Measurements from ENCODE around the gene VWA3B. TPM values are rescaled to one million over a fixed set of nuclear protein-coding genes. Genes with fewer than 3 reads are reported as not detected.

Gene VWA3B
- polyA plus RNA-seq, 2 of the 4 experiments (the other 2 are of a cell fraction): not detected

DNA sequence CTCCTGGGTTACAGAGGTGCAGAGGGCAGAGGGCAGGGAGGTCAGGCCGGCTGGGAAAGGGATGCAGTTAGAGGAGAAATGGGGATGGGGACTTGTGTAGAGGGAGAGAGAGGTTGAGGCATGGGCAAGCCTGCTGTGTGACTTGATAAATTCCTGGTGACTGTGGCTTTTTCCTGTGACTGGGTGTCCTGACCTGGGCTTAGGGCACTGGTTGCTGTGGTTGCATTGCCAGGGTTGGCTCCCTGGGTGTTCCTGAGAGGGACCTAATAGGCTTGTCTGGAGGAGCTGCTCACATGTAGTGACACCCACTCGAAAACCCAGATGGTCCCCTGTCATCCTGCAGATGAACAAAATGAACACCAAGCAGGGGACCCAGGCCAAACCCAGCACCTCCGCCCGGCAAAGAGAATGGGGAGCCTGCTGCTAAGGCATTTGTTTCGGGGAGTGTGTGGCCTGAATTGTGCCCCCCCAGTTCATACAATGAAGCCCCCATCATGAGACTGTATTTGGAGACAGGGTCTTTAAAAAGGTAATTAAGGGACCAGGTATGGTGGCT is 78.6 kb downstream of the VWA3B start:
- no peak overlapping the region for H3K4me2 ChIP-seq
- H3K9me3 ChIP-seq: no peaks in the 10 kb centered on the region
- no peak overlapping the region for H3K27ac ChIP-seq
- H3K4me1 ChIP-seq: no peaks in the 10 kb centered on the region
- CTCF ChIA-PET: no interaction called here
- TF ChIP-seq, protein P1, sequence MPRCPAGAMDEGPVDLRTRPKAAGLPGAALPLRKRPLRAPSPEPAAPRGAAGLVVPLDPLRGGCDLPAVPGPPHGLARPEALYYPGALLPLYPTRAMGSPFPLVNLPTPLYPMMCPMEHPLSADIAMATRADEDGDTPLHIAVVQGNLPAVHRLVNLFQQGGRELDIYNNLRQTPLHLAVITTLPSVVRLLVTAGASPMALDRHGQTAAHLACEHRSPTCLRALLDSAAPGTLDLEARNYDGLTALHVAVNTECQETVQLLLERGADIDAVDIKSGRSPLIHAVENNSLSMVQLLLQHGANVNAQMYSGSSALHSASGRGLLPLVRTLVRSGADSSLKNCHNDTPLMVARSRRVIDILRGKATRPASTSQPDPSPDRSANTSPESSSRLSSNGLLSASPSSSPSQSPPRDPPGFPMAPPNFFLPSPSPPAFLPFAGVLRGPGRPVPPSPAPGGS (IDR thresholded peaks at IDR 0.05): no peak
- WGBS (ENCODE audit: missing lambda C conversion rate): 43% methylated on average over 5 of the region's 5 CpGs
- no peak overlapping the region for H3K4me3 ChIP-seq
- DNase-seq (ENCODE audit: low read depth in 1 of 2, low spot score in 1 of 2) (no peak), FAIRE-seq (no peak), ATAC-seq (no peak)
- POLR2A ChIA-PET: no interaction called here

DNA sequence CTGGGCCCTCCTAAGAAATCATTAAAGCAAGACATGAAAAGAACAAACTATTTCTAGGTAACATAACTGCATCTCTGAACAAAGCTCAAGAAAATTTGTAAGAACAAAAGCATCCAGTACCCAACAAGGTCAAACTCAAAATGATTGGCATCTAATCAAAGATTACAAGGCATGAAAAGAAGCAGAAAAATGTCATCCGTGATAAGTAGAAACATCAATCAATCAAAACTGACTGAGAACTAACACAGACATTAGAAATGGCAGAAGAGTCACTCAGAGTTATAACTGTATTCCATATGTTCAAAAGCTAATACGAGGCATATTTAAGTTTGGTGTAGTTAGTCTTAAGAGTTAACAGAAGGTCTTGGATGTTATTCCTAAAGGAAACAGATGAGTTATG is 80.9 kb downstream of the VWA3B start:
- DNase-seq (ENCODE audit: low read depth in 1 of 2, low spot score in 1 of 2) (no peak), ATAC-seq (no peak), FAIRE-seq (peak; percentile 13)
- no peak overlapping the region for H3K4me2 ChIP-seq
- H3K27ac ChIP-seq: no peak overlapping the region
- TF ChIP-seq PHF8 (IDR thresholded peaks at IDR 0.05; ENCODE audit: borderline replicate concordance, low read depth) (no peak), HDAC2 (IDR thresholded peaks at IDR 0.05) (no peak), MAZ (IDR thresholded peaks at IDR 0.05; ENCODE audit: borderline replicate concordance, low read depth, low read length) (no peak), FOSB (CRISPR knock-in tag; IDR thresholded peaks at IDR 0.05) (no peak), RCOR1 (IDR thresholded peaks at IDR 0.05; ENCODE audit: low read depth, low read length) (no peak), RAD21 (conservative IDR thresholded peaks at IDR 0.05 in 1 of 2, IDR thresholded peaks at IDR 0.05 in 1 of 2) (no peak), MAFK (IDR thresholded peaks at IDR 0.05; ENCODE audit: partially characterized antibody) (no peak), TFCP2L1 (CRISPR knock-in tag; IDR thresholded peaks at IDR 0.05) (no peak), CHD2 (IDR thresholded peaks at IDR 0.05; ENCODE audit: low read length, partially characterized antibody) (no peak), CEBPB (IDR thresholded peaks at IDR 0.05) (no peak)
- TF ChIP-seq, protein P1 (IDR thresholded peaks at IDR 0.05): no peak
- TF ChIP-seq, protein P2, sequence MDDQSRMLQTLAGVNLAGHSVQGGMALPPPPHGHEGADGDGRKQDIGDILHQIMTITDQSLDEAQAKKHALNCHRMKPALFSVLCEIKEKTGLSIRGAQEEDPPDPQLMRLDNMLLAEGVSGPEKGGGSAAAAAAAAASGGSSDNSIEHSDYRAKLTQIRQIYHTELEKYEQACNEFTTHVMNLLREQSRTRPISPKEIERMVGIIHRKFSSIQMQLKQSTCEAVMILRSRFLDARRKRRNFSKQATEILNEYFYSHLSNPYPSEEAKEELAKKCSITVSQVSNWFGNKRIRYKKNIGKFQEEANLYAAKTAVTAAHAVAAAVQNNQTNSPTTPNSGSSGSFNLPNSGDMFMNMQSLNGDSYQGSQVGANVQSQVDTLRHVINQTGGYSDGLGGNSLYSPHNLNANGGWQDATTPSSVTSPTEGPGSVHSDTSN (IDR thresholded peaks at IDR 0.05): no peak
- TF ChIP-seq, protein P3, sequence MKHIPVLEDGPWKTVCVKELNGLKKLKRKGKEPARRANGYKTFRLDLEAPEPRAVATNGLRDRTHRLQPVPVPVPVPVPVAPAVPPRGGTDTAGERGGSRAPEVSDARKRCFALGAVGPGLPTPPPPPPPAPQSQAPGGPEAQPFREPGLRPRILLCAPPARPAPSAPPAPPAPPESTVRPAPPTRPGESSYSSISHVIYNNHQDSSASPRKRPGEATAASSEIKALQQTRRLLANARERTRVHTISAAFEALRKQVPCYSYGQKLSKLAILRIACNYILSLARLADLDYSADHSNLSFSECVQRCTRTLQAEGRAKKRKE (CRISPR knock-in tag; IDR thresholded peaks at IDR 0.05; ENCODE audit: low read depth): no peak
- TF ChIP-seq, protein P4, sequence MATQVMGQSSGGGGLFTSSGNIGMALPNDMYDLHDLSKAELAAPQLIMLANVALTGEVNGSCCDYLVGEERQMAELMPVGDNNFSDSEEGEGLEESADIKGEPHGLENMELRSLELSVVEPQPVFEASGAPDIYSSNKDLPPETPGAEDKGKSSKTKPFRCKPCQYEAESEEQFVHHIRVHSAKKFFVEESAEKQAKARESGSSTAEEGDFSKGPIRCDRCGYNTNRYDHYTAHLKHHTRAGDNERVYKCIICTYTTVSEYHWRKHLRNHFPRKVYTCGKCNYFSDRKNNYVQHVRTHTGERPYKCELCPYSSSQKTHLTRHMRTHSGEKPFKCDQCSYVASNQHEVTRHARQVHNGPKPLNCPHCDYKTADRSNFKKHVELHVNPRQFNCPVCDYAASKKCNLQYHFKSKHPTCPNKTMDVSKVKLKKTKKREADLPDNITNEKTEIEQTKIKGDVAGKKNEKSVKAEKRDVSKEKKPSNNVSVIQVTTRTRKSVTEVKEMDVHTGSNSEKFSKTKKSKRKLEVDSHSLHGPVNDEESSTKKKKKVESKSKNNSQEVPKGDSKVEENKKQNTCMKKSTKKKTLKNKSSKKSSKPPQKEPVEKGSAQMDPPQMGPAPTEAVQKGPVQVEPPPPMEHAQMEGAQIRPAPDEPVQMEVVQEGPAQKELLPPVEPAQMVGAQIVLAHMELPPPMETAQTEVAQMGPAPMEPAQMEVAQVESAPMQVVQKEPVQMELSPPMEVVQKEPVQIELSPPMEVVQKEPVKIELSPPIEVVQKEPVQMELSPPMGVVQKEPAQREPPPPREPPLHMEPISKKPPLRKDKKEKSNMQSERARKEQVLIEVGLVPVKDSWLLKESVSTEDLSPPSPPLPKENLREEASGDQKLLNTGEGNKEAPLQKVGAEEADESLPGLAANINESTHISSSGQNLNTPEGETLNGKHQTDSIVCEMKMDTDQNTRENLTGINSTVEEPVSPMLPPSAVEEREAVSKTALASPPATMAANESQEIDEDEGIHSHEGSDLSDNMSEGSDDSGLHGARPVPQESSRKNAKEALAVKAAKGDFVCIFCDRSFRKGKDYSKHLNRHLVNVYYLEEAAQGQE (IDR thresholded peaks at IDR 0.05): no peak
- no peak overlapping the region for H3K4me3 ChIP-seq
- ChIA-PET CTCF (interaction anchor here (1.1 kb wide), 1 partner anchor 361 kb away, joined by 3 read pairs; no protein-coding TSS in a partner anchor), POLR2A (no interaction called here)
- WGBS (ENCODE audit: missing lambda C conversion rate): 21% methylated on average over 2 of the region's 2 CpGs
- H3K9me3 ChIP-seq: no peaks in the 10 kb centered on the region
- no peaks in the 10 kb centered on the region for H3K4me1 ChIP-seq
